Skeletal muscle tissue (tissue), 4 donors: ENCODE results near the gene ERC2. TPM values are rescaled to one million over a fixed set of nuclear protein-coding genes. Genes with fewer than 3 reads are reported as not detected.
A peak's percentile ranks its signal among the peaks of the same experiment; 100 is the strongest.

Source experiments
- H3K27ac ChIP-seq: one replicate; pipeline ENCODE4 v1.7.0; 2013; ENCODE audit warnings: mild to moderate bottlenecking, low read depth, low read length, inconsistent platforms
- H3K27me3 ChIP-seq, 3 donors: one replicate each; pipeline ENCODE4 v1.7.0; 2013; ENCODE audit warnings: low read length in 3 of 3; ENCODE audit not compliant: control insufficient read depth in 3 of 3, insufficient read depth in 3 of 3
- H3K36me3 ChIP-seq, 3 donors: one replicate each; pipeline ENCODE4 v1.7.0; 2013; ENCODE audit warnings: low read length in 3 of 3; ENCODE audit not compliant: control insufficient read depth in 3 of 3, insufficient read depth in 3 of 3
- H3K4me1 ChIP-seq, 3 donors: one replicate each; pipeline ENCODE4 v1.7.0; 2013; ENCODE audit warnings: low read length in 3 of 3, mild to moderate bottlenecking in 3 of 3; ENCODE audit not compliant: control insufficient read depth in 3 of 3, insufficient read depth in 3 of 3
- H3K4me3 ChIP-seq, 3 donors: one replicate each; pipeline ENCODE4 v1.7.0; 2013; ENCODE audit warnings: low read length in 3 of 3
- H3K9ac ChIP-seq, 3 donors: one replicate each; pipeline ENCODE4 v1.7.0; 2013; ENCODE audit warnings: low read length in 3 of 3, mild to moderate bottlenecking in 3 of 3, moderate library complexity in 2 of 3, low read depth in 1 of 3
- H3K9me3 ChIP-seq, 3 donors: one replicate each; pipeline ENCODE4 v1.7.0; 2013; ENCODE audit warnings: low read length in 3 of 3; ENCODE audit not compliant: control insufficient read depth in 3 of 3
- total RNA-seq: library from RNA; depleted of rRNA; stranded (reverse); fragments of >200 nt; gene quantifications from one replicate; pipeline ENCODE4 v1.2.3, GENCODE V29; 2014
- donor health status: Osteomylitis.

ERC2 gene
- total RNA-seq, 1 donor from 2014 or later, result 1.0 TPM

DNA sequence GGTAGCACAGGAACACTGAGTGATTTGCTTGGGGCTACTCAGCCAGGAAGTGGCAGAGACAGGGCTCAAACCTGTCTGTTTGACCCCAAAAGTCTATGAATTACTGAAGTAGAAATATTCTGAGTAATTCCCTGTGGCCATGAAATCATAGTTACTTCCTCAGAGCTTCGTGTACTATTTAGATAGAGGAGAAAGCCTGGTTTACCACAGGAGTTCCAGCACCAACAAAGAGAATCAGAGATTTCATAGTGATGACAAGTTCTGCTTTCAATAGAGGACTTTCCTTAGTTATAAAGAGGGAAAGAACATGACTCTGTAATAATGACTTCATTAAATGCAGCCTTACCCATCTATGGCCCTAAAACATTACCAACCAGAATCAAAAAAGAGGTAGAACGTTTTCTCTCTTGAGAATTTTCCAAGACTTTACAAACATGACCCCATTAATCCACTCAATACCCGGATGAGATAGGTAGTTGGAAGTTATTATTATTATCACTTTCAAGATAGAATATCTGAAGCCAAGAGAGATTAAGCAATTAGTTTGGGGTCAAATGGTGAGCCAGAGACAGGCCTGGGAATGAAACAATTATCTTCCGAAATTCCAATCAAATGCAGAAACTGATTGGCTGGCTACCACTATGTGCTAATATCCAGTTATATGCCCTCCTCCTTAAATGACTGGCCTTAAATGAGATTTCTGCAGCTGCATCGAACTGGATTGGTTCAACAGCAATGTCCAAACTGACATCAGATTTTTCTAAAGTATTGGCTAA is 967.5 kb downstream of the ERC2 start:
- H3K4me3 ChIP-seq, result no peak overlapping the region
- H3K27me3 ChIP-seq, result peaks cover 0 to 2% (median 0%) of the 10 kb centered on the region in 3 donors
- H3K27ac ChIP-seq, result no peak overlapping the region
- no peaks in the 10 kb centered on the region for H3K9me3 ChIP-seq
- H3K4me1 ChIP-seq, result no peaks in the 10 kb centered on the region
- no peaks in the 10 kb centered on the region for H3K36me3 ChIP-seq
- H3K9ac ChIP-seq, result no peak overlapping the region

DNA sequence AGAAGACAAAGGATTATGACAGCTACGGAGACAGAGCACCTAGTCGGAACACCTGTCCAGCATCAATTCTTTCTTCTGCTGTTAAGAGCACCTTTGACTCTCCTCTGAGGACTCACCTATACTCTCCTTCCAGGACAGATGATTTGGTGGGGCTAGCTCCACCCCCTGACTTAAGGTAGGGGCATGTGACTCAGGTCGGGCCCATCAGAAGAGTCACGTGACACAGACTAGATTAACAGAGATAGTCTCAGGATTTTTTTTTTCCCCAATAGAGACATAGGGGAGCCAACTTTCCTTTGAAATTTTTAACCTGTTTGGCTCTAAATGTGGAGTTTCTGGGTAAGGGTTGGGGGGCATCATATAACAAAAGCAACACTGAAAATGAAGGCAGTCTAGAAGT is 969.7 kb downstream of the ERC2 start:
- Histone ChIP-seq H3K27me3 (peaks cover 0 to 2% (median 0%) of the 10 kb centered on the region in 3 donors), H3K4me1 (no peaks in the 10 kb centered on the region), H3K36me3 (no peaks in the 10 kb centered on the region), H3K9ac (no peak overlapping the region), H3K9me3 (no peaks in the 10 kb centered on the region), H3K4me3 (no peak overlapping the region), H3K27ac (no peak overlapping the region)

DNA sequence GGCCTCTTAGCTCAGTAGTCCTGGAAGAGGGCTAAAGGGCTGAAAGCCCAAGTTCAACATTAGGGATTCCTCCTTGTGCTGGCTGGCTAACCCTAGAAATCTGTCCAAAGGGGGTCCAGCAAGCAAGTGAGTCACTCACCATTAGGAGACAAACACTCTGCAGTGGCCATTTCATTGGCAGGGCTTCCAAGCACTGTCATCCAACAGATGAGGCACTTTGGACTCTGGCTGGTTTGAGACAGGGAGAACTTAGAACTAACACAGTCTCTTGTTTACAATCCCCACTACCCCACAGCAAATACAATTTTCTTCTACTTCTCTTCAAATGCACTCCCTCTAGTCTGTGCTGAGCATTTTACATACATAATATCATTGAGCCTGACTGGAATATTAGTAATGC is 971.0 kb downstream of the ERC2 start:
- Histone ChIP-seq H3K27ac (no peak overlapping the region), H3K9me3 (no peaks in the 10 kb centered on the region), H3K36me3 (no peaks in the 10 kb centered on the region), H3K27me3 (peaks cover 0 to 2% (median 0%) of the 10 kb centered on the region in 3 donors), H3K4me1 (no peaks in the 10 kb centered on the region), H3K4me3 (no peak overlapping the region), H3K9ac (no peak overlapping the region)

DNA sequence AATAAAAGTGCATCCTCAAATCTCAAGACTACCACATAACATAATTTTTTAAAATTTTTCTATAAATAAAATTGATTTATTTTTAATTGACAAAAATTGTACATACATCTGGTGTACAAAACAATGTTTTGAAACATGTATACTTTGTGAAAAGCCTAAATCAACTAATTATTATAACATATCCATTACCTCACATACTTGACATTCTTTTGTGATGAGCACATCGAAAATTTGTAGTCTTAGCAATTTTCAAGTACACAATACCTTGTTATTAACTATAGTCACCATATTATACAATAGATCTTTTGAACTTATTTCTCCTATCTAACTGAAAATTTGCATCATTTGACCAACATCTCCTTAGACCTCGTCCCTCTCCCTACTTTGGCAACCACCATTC is 973.3 kb downstream of the ERC2 start:
- H3K4me3 ChIP-seq, result no peak overlapping the region
- H3K27ac ChIP-seq, result no peak overlapping the region
- peaks cover 0 to 5% (median 0%) of the 10 kb centered on the region in 3 donors for H3K4me1 ChIP-seq
- H3K9me3 ChIP-seq, result no peaks in the 10 kb centered on the region
- no peaks in the 10 kb centered on the region for H3K36me3 ChIP-seq
- peaks cover 0 to 2% (median 0%) of the 10 kb centered on the region in 3 donors for H3K27me3 ChIP-seq
- H3K9ac ChIP-seq, result no peak overlapping the region

GRCh38 chr3:55492976-55493375 is 975.3 kb downstream of the ERC2 start:
- peaks cover 7 to 19% (median 9%) of the 10 kb centered on the region in 3 donors for H3K4me1 ChIP-seq
- no peak overlapping the region for H3K27ac ChIP-seq
- H3K36me3 ChIP-seq, result no peaks in the 10 kb centered on the region
- no peaks in the 10 kb centered on the region for H3K9me3 ChIP-seq
- H3K4me3 ChIP-seq, result no peak overlapping the region
- peaks cover 4 to 15% (median 6%) of the 10 kb centered on the region in 3 donors for H3K27me3 ChIP-seq
- no peak overlapping the region for H3K9ac ChIP-seq

- Histone ChIP-seq H3K27me3 (peaks cover 6 to 15% (median 8%) of the 10 kb centered on the region in 3 donors), H3K9me3 (no peaks in the 10 kb centered on the region), H3K9ac (no peak overlapping the region), H3K4me1 (peaks cover 7 to 30% (median 12%) of the 10 kb centered on the region in 3 donors), H3K27ac (no peak overlapping the region), H3K4me3 (no peak overlapping the region), H3K36me3 (no peaks in the 10 kb centered on the region)
Measured at GRCh38 chr3:55491296-55491816, 976.9 kb downstream of the ERC2 start.

- Histone ChIP-seq H3K4me3 (no peak overlapping the region), H3K27ac (no peak overlapping the region), H3K27me3 (peaks cover 6 to 16% (median 8%) of the 10 kb centered on the region in 3 donors), H3K36me3 (no peaks in the 10 kb centered on the region), H3K9me3 (no peaks in the 10 kb centered on the region), H3K9ac (no peak overlapping the region), H3K4me1 (peaks cover 7 to 35% (median 12%) of the 10 kb centered on the region in 3 donors)
Measured at GRCh38 chr3:55490276-55490913, 977.9 kb downstream of the ERC2 start.

- peaks cover 7 to 37% (median 12%) of the 10 kb centered on the region in 3 donors for H3K4me1 ChIP-seq
- peaks cover 6 to 18% (median 8%) of the 10 kb centered on the region in 3 donors for H3K27me3 ChIP-seq
- no peaks in the 10 kb centered on the region for H3K36me3 ChIP-seq
- H3K9me3 ChIP-seq, result no peaks in the 10 kb centered on the region
- no peak overlapping the region for H3K27ac ChIP-seq
- no peak overlapping the region for H3K4me3 ChIP-seq
- no peak overlapping the region for H3K9ac ChIP-seq
Measured at GRCh38 chr3:55489798-55490132, 978.5 kb downstream of the ERC2 start.

DNA sequence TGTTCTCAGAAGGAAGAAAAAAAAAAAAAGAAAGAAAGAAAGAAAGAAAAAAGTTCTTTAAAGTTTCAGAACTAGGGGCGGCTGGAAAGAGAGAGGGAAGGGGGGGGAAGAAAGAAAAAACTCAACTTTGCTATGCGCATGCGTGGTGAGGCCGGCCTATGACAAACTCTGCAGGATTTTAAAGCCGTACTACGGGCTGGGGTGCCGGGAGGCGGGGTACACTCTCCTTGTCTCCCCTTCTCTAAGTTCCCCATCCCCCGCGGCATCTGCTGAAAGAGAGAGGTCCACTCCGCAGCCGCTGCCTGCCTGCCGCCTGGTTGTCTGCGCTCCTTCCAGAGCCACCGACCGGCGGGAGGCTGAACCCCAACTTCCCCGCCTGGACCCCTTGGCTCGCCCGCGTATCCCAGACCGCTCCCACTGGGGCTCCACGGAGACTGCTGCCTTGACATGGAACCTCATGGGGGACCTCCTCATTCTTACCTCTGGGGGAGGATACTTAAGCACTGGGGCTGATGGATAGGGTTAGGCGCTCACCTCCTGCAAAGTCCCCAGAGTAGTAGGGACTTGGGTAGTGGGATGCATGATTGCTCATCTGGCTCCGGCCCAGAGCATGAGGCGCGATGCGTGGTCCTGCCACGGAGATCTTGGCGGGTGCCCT is 979.7 kb downstream of the ERC2 start:
- H3K27ac ChIP-seq, result no peak overlapping the region

More for the DNA sequence above, 979.7 kb downstream of the ERC2 start:
- no peaks in the 10 kb centered on the region for H3K9me3 ChIP-seq
- no peaks in the 10 kb centered on the region for H3K36me3 ChIP-seq
- H3K4me3 ChIP-seq, result peak overlapping the region; percentile 84 to 85 (median 85)
- H3K9ac ChIP-seq, result peak overlapping the region; percentile 33 to 87 (median 80)
- peaks cover 8 to 18% (median 10%) of the 10 kb centered on the region in 3 donors for H3K27me3 ChIP-seq
- peaks cover 7 to 37% (median 12%) of the 10 kb centered on the region in 3 donors for H3K4me1 ChIP-seq
